Omental fat pad (tissue), 4 donors: ENCODE data around the gene HMGXB4. TPM values are rescaled to one million over a fixed set of nuclear protein-coding genes. Genes with fewer than 3 reads are reported as not detected.
A peak's percentile ranks its signal among the peaks of the same experiment; 100 is the strongest.

Source experiments
- ATAC-seq: fragments of 150-250 bp; one replicate; pipeline ENCODE4 v1.9.1; 2016; ENCODE audit warnings: mild to moderate bottlenecking, moderate library complexity; ENCODE audit not compliant: low FRiP score
- DNase-seq: peaks from one replicate; pipeline ENCODE4 v3.0.0-alpha.2; 2019; ENCODE audit warnings: low spot score
- total RNA-seq, 4 donors: library from RNA; depleted of rRNA; stranded (reverse); fragments of >200 nt; gene quantifications; one replicate each; pipeline ENCODE4 v1.1.0, GENCODE V29; 2016
- TF ChIP-seq, protein P1 (sequence below), 3 donors: fragments of 450-650 bp; IDR thresholded peaks; one replicate each; pipeline ENCODE4 v1.5.1; 2016 to 2017; ENCODE audit warnings: antibody characterized with exemption in 3 of 3, mild to moderate bottlenecking in 3 of 3, moderate library complexity in 2 of 3

Gene HMGXB4
- total RNA-seq, 4 donors from 2014 or later = 10.9 to 17.8 (median 12.3) TPM

DNA sequence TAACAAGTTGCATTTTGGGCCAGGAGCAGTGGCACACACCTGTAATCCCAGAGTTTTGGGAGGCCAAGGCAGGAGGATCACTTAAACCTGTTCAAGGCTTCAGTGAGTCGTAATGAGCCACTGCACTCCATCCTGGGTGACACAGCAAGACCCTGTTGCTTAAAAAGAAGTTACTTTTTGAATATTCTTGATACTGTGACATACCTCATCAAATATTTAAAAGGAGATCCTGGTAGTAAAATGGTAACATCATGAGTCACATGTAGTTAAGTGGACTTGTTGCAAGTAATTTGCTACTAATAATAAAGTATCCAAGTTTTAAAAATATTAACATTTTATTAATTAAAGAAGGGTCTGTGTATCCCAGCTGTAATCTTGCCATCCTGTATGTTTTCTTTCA lies 18.3 kb downstream of the HMGXB4 start:
- ATAC-seq = no peak
- no peak for DNase-seq
- TF ChIP-seq, protein P1, sequence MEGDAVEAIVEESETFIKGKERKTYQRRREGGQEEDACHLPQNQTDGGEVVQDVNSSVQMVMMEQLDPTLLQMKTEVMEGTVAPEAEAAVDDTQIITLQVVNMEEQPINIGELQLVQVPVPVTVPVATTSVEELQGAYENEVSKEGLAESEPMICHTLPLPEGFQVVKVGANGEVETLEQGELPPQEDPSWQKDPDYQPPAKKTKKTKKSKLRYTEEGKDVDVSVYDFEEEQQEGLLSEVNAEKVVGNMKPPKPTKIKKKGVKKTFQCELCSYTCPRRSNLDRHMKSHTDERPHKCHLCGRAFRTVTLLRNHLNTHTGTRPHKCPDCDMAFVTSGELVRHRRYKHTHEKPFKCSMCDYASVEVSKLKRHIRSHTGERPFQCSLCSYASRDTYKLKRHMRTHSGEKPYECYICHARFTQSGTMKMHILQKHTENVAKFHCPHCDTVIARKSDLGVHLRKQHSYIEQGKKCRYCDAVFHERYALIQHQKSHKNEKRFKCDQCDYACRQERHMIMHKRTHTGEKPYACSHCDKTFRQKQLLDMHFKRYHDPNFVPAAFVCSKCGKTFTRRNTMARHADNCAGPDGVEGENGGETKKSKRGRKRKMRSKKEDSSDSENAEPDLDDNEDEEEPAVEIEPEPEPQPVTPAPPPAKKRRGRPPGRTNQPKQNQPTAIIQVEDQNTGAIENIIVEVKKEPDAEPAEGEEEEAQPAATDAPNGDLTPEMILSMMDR (IDR thresholded peaks at IDR 0.05) = no peak

DNA sequence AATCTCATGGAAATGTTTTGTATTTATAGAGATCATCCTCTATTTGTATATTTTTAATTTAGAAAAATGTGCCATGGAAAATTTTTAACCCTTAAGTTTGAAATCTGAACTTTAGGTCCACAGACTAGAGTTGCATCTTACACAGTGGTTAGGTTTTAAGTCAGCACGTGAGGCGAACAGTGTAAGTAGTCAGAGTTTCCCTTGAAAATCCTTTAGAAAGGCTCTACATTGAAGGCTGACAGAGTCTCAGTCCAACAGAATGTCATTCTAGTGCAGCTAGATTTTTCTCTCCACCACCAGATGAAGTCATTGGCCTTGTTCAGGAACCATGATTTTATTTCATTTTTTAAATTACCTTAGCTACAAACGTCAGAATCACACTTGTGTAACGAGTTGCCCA lies 18.7 kb downstream of the HMGXB4 start:
- no peak for ATAC-seq
- no peak for DNase-seq
- TF ChIP-seq, protein P1 (IDR thresholded peaks at IDR 0.05) = no peak

DNA sequence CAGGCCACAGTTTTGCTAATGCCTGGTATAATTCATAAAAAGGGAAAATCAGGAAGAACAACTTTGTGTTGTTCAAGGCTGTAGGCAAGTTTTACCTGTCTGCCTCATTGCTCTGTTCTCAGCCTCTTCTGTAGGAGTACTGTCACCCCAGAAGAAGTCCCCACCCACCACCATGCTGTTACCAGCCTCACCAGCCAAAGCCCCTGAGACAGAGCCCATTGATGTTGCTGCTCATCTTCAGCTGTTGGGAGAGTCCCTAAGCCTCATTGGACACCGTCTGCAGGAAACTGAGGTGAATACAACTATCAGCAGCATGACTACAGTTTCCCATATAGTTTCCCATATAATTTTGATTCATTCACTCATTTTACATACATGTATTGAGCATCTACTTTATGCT lies 30.8 kb downstream of the HMGXB4 start:
- no peak for ATAC-seq
- no peak for DNase-seq
- TF ChIP-seq, protein P1 (IDR thresholded peaks at IDR 0.05) = no peak

DNA sequence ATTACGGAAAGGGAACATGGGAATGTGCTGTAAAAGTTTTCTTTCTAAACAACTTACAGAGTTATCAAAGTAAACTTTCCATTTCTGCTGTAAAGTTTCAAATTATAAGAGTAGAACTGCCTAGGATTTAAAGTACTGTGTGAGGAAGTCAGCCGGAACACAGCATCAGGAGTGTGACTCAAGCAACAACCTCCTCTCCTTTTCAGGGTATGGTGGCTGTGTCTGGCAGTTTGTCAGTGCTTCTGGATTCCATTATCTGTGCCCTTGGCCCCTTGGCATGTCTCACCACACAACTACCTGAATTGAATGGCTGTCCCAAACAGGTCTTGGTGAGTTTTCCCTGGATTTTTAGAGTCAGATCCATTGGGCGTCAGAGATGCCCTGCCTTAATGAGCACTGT lies 35.5 kb downstream of the HMGXB4 start:
- ATAC-seq = no peak

DNA sequence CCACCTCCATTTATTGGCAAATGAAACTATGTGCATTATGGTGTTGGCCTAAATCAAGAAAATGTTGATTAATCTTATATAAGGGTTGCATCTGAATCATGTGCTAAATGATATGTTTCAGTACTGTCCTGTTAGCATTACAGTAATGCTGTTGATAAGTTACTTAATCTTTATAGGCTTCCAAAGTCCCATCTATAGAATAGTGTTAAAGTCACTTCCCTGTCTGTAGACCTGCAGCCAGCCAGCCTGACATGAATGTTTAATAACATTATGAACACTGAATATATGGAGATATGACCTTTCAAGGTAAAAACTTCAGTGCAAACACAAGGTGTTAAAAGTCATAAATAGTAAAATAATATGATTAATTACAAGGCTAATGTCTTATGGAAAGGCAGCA lies 38.8 kb downstream of the HMGXB4 start:
- no peak for ATAC-seq
- DNase-seq = no peak
- TF ChIP-seq, protein P1 (IDR thresholded peaks at IDR 0.05) = no peak

More for the DNA sequence above, 35.5 kb downstream of the HMGXB4 start:
- TF ChIP-seq, protein P1 (IDR thresholded peaks at IDR 0.05) = no peak
- DNase-seq = no peak

DNA sequence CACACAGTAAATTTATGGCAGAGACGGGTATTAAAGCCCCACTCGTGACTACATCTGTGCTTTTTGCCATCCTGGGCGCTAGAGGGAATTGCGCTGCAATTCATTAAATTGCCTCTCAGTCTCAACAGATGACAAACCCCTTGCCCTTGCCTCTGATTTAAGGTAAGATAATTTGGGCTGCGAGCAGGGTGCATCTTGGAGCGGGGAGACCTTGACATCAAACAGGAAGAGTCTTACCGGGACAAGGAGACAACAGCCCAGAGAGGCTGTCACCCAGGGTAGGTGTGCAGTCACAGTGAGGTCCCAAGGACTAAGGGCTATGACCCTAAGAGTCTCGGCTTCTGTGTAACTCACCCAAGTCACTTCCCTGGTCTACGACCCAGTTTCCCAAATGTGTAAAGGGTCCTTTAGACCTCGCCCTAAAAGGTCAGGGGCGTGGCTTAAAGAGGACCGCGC lies 42.0 kb downstream of the HMGXB4 start:
- DNase-seq (no peak), ATAC-seq (no peak)
- TF ChIP-seq, protein P1 (IDR thresholded peaks at IDR 0.05) = no peak

DNA sequence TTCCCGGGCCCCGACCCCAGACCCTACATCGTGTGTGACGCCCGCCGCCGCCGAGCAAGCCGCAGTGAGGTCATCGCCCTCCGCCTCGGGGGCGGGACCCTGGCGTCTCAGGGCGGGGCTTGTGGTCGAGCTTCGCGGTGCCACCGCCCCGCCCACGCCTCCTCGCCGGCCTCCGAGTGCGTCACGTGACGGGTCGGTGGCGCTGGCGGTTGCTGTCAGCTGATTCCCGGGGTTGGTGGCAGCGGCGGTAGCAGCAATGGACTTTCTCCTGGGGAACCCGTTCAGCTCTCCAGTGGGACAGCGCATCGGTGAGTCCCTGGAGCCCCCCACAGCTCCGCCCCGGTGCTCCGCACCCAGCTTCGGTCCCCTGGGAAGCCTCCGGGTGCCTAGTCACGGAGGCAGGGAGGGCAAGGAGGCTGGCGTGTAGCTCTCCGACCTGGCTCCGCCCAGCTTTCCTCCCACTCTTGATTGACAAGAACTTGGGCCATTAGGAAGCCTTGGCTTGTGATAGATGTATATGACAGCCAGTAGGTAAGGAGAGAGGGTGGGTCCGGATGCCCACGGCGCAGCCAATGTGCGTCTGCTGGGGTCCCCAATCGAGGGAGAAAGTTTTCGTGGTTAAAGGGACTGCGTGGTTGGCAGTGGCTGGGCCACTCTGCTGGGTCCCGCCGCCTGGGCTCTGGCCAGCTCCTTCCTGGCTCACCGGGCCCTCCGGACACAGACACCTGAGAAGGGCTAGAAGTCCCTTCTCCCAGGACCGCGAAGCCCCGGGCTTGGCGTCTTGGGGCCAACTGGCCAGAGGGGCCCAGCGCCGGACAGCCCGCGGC lies 42.6 kb downstream of the HMGXB4 start, which contains the start of gene TOM1:
Gene TOM1 (plus strand): TSS at position 222 of the 827 bp plus-strand sequence. CDS start 35 bp downstream, at position 257.
- ATAC-seq = peak; percentile 94
- TF ChIP-seq, protein P1 (IDR thresholded peaks at IDR 0.05) = peak in 1 of 3 donors; percentile 1

More for the DNA sequence above, 42.6 kb downstream of the HMGXB4 start, which contains the start of gene TOM1:
- DNase-seq = peak; percentile 92
